ENCODE measurements around the gene AP5S1. TPM values are rescaled to one million over a fixed set of nuclear protein-coding genes. Genes with fewer than 3 reads are reported as not detected.

Gene AP5S1
- total RNA-seq, 2 experiments from 2014 or later = 6.0 TPM

- peak overlapping the region; percentile 95 for H3K27ac Mint-ChIP-seq
These were observed 22.0 kb upstream of the AP5S1 start for GRCh38 chr20:3798373-3798768.

GRCh38 chr20:3798908-3799248, 21.5 kb upstream of the AP5S1 start:
- peaks cover 79% of the 10 kb centered on the region for H3K36me3 Mint-ChIP-seq (ENCODE audit: low read depth)
- Histone ChIP-seq H3K36me3 (ENCODE audit: insufficient read depth, low read length) (peaks cover 54% of the 10 kb centered on the region), H3K27me3 (ENCODE audit: control insufficient read depth in 1 of 2, insufficient read depth in 2 of 2, low read length in 2 of 2) (no peaks in the 10 kb centered on the region), H3K9me3 (ENCODE audit: control insufficient read depth in 1 of 2, insufficient read depth in 1 of 2, low read length in 2 of 2) (no peaks in the 10 kb centered on the region), H3K4me1 (ENCODE audit: insufficient read depth, low read length) (peaks cover 80% of the 10 kb centered on the region), H3K27ac (ENCODE audit: low read depth in 1 of 2, low read length in 2 of 2) (peak overlapping the region; percentile 67 to 78), H3K4me3 (ENCODE audit: low read length) (peak overlapping the region; percentile 96)
- no peaks in the 10 kb centered on the region for H3K27me3 Mint-ChIP-seq
- peaks cover 67% of the 10 kb centered on the region for H3K4me1 Mint-ChIP-seq (ENCODE audit: low read depth)
- ATAC-seq (ENCODE audit: poor library complexity) (peak; percentile 37), DNase-seq (no peak)
- H3K4me3 Mint-ChIP-seq = peak overlapping the region; percentile 100
- ChIA-PET POLR2A (interaction anchor here (2.3 to 3.5 kb wide), 6 partner anchors 12 to 31 kb away, joined by 8 to 88 read pairs (median 16); partner anchors contain the start of genes ADISSP, AP5S1, CENPB and SPEF1), CTCF (interaction anchor here (2.5 to 2.8 kb wide), 2 partner anchors 19 to 21 kb away, joined by 8 to 18 read pairs; partner anchors contain the start of gene AP5S1)
- intact Hi-C loops (cut with DNase I, micrococcal nuclease) = loop anchor here (1.0 kb wide), 1 partner anchor 12 kb away; no protein-coding TSS in a partner anchor
- H3K9me3 Mint-ChIP-seq = no peaks in the 10 kb centered on the region
- peak overlapping the region; percentile 95 for H3K27ac Mint-ChIP-seq
- TF ChIP-seq CTCF (IDR thresholded peaks at IDR 0.05) = no peak

More at GRCh38 chr20:3798373-3798768, 22.0 kb upstream of the AP5S1 start:
- H3K4me3 ChIP-seq (ENCODE audit: low read length) = peak overlapping the region; percentile 96
- H3K27me3 Mint-ChIP-seq = no peaks in the 10 kb centered on the region
- H3K36me3 Mint-ChIP-seq (ENCODE audit: low read depth) = peaks cover 74% of the 10 kb centered on the region
- intact Hi-C loops (cut with DNase I, micrococcal nuclease) = no loop called here
- ATAC-seq (ENCODE audit: poor library complexity) (no peak), DNase-seq (no peak)
- H3K4me3 Mint-ChIP-seq = peak overlapping the region; percentile 100
- peak overlapping the region; percentile 67 to 78 for H3K27ac ChIP-seq (ENCODE audit: low read depth in 1 of 2, low read length in 2 of 2)
- no peaks in the 10 kb centered on the region for H3K27me3 ChIP-seq (ENCODE audit: control insufficient read depth in 1 of 2, insufficient read depth in 2 of 2, low read length in 2 of 2)
- peaks cover 62% of the 10 kb centered on the region for H3K4me1 Mint-ChIP-seq (ENCODE audit: low read depth)
- POLR2A ChIA-PET = interaction anchor here (0.6 to 3.5 kb wide), 7 partner anchors 11 to 30 kb away, joined by 5 to 88 read pairs (median 16); partner anchors contain the start of genes ADISSP, AP5S1, CENPB and SPEF1
- CTCF ChIA-PET = interaction anchor here (0.6 to 2.8 kb wide), 4 partner anchors 11 to 45 kb away, joined by 3 to 18 read pairs (median 6); partner anchors contain the start of gene AP5S1
- no peak for TF ChIP-seq CTCF (IDR thresholded peaks at IDR 0.05)
- no peaks in the 10 kb centered on the region for H3K9me3 ChIP-seq (ENCODE audit: control insufficient read depth in 1 of 2, insufficient read depth in 1 of 2, low read length in 2 of 2)
- H3K4me1 ChIP-seq (ENCODE audit: insufficient read depth, low read length) = peaks cover 75% of the 10 kb centered on the region
- H3K9me3 Mint-ChIP-seq = no peaks in the 10 kb centered on the region
- H3K36me3 ChIP-seq (ENCODE audit: insufficient read depth, low read length) = peaks cover 49% of the 10 kb centered on the region

- Histone ChIP-seq H3K9me3 (ENCODE audit: control insufficient read depth in 1 of 2, insufficient read depth in 1 of 2, low read length in 2 of 2) (no peaks in the 10 kb centered on the region), H3K36me3 (ENCODE audit: insufficient read depth, low read length) (peaks cover 69% of the 10 kb centered on the region), H3K27me3 (ENCODE audit: control insufficient read depth in 1 of 2, insufficient read depth in 2 of 2, low read length in 2 of 2) (no peaks in the 10 kb centered on the region), H3K27ac (ENCODE audit: low read depth in 1 of 2, low read length in 2 of 2) (peak overlapping the region; percentile 67 to 78), H3K4me1 (ENCODE audit: insufficient read depth, low read length) (peaks cover 86% of the 10 kb centered on the region), H3K4me3 (ENCODE audit: low read length) (peak overlapping the region; percentile 96)
- Mint-ChIP-seq H3K4me1 (ENCODE audit: low read depth) (peaks cover 75% of the 10 kb centered on the region), H3K27ac (peak overlapping the region; percentile 95), H3K36me3 (ENCODE audit: low read depth) (peaks cover 92% of the 10 kb centered on the region), H3K27me3 (no peaks in the 10 kb centered on the region), H3K4me3 (peak overlapping the region; percentile 100), H3K9me3 (no peaks in the 10 kb centered on the region)
- ATAC-seq (ENCODE audit: poor library complexity) (no peak), DNase-seq (no peak)
- no peak for TF ChIP-seq CTCF (IDR thresholded peaks at IDR 0.05)
- POLR2A ChIA-PET = interaction anchor here (1.4 to 3.5 kb wide), 6 partner anchors 13 to 32 kb away, joined by 3 to 88 read pairs (median 16); partner anchors contain the start of genes ADISSP, AP5S1, CENPB and SPEF1
- intact Hi-C loops (cut with DNase I, micrococcal nuclease) = no loop called here
- CTCF ChIA-PET = interaction anchor here (0.7 to 2.8 kb wide), 2 partner anchors 17 to 285 kb away, joined by 3 to 8 read pairs; no protein-coding TSS in a partner anchor
These were observed 20.0 kb upstream of the AP5S1 start for GRCh38 chr20:3800256-3800877.
